DMS53 (cell line): ENCODE measurements around the gene ADGRE1.

Experiments
- DNase-seq: peaks from one replicate; lab custom pipeline; 2025; lab: John Stamatoyannopoulos, UW

The ADGRE1 gene

DNA sequence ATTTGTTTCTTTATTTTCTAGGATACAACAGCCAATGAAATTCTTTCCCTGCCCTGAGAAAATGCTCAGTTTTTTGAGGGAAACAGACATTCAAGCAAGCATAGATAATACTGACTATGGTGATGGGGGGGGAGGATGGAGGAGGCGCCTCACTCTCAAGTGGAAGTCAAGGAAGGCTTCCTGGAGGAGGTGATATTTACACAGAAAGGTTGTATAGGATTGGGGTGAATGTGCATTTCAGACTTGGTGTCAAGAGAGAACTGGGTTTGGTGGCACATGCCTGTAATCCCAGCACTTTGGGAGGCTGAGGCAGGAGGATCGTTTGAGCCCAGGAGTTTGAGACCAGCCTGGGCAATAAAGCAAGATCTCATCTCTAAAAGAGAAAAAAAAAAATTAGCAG lies 12.2 kb upstream of the ADGRE1 start:
- DNase-seq = no peak

DNA sequence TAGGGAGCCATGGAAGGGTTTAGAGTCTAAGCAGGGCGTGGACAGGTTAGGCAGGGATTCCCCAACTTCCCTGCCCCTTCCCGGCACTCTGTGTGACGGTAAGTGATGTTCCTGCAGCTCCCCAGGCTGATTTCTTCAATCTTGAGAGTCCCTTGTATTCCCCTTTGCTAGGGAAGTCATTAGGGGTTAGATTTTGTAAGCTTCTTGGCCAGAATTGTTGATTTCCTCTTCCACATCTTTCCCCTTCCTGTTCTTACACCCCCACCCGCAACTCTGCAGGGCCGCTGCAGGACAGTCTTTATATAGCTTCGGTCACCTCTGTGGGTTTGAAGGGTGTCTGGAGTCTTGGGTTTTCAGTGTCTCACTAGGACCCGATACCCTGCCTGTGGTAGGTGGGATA lies 10.6 kb upstream of the ADGRE1 start:
- no peak for DNase-seq

DNA sequence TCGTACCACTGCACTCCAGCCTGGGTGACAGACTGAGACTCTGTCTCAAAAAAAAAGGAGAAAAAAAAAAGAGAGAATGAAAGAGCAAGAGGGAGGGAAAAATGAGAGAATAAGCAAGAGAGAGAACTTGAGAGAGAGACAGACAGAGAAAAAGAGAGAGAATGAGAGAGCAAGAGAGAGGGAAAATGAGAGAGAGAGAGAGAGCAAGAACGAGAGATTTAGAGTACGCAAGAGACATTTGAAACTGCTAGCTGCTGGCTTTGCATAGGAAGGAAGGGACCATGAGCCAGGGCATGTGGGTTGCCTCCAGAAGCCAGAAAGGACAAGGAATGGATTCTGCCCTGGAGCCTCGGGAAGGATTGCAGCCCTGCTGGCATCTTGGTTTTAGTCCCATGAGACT lies 9.6 kb upstream of the ADGRE1 start:
- DNase-seq = no peak

DNA sequence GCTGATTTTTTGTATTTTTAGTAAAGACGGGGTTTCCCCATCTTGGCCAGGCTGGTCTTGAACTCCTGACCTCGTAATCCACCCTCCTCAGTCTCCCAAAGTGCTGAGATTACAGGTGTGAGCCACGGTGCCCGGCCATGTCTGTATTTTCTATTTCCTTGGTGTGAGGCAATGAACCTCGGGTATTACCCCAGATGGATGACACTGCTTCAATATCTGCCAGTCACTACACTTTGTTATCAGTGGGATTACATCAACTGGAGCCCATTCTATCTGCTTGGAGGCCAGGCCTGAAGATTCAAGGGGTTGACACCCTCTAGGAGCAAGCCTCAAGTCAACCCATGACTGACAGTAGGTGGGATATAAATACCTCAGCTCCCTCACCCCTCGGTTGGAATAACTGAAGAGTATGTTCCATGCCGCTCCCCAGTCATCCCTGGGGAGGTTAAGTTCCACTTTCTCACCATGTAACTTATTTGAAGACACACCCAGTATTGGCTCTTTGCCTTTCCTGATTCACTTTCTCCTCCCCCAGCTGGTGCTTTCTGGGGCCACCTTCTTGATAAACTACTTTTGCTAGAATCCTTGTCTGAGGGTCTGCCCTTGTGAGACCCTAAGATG lies 992 bp upstream of the ADGRE1 start:
- no peak for DNase-seq

DNA sequence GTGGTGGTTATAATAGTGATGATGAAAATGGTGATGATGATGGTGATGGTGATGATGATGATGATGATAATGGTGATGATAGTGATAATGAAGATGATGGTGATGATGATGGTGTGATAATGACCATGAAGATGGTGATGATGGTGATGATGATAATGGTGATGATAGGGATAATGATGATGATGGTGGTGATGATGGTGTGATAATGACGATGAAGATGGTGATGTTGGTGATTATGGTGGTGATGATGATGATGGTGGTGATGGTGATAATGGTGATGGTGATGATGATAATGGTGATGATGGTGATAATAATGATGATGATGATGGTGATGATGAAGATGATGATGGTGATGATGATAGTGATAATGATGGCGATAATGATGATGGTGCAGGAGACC lies 1.6 kb downstream of the ADGRE1 start:
- DNase-seq = no peak

DNA sequence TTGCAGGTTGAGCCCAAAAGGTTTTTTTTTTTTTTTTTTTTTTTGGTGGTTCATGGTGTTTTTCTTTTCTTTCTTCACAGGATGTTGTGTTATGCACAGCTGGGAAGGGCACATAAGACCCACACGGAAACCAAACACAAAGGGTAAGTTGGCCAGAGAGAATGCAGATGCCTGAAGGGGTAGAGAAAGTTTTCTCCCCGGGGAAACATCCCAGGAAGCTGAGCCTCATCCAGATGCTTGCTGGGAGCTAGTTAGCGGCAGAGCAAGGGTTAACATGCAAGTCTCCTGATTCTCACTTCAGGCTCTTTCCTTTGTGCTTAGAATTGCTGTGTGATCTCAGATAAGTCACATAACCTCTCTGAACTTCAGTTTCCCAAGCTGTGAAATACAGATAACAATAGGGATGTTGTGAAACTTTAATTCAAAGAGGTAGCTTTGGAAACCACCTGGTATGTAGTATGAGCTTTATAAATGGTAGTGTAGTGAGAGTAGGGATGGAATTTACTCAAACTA lies 3.1 kb downstream of the ADGRE1 start:
- DNase-seq = no peak

DNA sequence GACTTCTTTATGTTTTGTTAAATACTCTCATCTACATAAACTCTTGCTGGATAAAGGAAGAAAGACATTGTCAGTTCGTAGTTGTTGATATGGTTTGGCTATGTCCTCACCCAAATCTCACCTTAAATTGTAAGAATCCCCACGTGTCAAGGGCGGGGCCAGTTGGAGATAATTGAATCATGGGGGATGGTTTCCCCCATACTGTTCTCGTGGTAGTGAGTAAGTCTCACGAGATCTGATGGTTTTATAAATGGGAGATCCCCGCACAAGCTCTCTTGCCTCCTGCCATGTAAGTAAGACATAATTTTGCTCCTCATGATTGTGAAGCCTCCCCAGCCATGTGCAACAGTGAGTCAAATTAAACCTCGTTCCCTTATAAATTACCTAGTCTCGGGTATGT lies 3.6 kb downstream of the ADGRE1 start:
- no peak for DNase-seq

DNA sequence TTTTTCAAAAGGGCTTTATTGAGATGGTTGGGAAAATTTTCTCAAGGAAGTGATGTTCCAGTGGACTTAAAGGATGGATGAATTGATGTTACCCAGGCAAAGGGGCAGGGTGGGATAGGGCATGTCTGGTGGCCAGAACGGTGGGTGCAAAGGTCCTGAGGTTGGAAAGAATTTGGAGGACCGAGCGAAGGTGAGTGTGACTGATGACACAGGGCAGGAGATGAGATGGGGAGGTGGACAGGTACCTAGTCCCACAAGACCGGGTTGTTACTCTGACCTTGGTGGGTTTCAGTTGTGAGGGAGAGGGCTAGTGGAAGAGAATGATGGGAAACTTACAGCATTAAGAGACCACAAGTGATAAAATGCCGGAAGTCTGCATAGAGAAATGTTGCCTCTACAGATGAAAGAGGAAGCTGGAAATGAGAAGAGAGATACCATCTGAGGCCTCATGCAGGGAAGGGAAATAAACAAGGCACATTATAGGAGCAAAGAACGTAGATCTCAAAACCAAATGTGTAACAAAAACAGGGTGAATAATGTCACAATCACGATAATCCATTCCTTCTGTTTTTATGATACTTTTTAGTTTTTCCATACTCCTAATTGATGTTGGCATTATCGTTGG lies 4.5 kb downstream of the ADGRE1 start:
- no peak for DNase-seq

DNA sequence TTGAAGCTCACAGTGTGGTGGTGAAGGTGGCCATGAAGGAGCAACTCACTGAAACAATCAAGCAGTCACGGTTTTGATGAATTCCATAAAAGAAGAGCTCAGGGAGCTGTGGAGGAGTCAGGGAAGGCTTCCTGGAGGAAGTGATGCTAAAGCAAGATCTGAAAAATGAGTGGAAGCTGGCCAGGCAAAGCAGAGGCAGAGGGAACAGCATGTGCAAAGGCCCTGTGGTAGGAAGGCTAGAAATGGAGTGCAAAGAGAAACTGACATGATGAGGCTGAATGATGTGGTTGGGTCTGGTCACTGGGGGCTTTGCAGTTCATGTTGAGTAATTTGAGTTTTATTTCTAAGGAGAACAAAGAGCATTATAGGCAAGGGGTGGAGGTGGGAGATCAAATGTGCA lies 6.9 kb downstream of the ADGRE1 start:
- DNase-seq = no peak

DNA sequence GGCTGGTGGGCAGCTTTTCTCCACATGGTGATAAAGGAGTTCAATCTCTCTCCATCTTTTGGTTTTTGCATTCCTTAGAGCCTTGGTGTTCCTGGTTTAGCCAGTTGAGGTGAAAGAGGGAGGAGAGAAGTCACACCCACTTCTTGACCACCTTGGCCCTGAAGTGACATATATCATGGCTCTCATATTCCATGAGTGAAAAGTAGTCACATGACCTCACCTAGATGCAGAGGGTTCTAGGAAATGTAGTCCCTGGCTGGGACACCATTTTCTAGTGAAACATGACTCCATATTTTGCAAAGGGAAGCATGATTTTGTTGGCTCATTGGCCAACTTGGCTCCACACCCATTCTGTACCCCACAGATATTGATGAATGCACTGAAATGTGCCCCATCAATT lies 16.1 kb downstream of the ADGRE1 start:
- no peak for DNase-seq

DNA sequence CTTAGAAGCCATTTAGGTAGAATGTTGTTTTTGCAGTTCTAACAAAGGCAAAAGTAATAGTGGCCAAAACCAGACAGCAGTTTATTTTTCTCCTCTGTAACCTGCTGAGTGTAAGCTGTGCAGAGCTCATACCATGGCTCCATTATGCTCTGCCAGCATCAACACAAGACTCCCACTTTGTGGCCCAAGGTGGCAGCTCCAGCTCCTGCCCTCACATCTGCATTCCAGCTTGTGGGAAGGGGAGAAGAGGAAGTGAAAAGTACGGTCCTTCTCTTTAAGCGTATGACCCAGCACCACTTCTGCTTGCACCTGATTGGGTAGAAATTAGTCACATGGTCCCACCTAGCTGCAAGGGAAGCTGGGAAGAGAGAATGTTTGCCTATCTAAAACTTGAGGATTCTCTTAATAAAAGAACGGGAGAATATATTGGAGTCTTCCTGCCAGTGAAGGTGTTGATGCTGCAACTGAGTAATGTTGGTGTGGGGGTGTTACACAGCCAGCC lies 19.2 kb downstream of the ADGRE1 start:
- DNase-seq = no peak

DNA sequence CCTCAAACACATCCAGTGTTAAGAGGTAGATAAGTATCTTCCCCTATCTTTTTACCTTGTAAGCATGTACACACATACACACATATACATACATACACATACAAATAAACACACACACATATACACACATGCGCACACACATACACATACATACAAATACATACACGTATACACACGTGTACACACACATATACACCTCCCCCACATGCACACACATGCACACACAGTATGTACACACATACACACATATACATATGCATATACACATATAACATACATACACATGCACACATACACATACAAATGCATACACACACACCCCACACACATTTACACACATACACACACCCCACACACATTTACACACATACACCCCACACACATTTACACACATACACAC lies 24.1 kb downstream of the ADGRE1 start:
- DNase-seq = no peak

DNA sequence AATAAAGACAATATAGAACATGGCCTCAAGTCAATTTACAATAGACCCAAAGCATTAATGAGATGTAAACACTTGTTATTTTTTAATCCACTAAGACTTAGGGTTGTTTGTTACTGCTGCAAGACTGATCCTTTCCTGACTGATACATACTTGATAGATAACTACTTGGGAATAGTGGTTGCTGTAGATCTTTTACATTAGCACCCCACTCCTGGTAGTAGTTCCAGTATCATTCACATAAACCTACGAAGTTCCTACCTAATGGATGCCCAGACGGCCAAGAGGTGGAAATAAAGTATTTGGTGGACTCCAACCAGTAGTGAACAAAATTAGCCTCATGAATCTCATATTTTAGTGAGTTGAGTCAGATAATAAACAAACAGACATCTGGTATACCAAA lies 26.9 kb downstream of the ADGRE1 start:
- DNase-seq = no peak

DNA sequence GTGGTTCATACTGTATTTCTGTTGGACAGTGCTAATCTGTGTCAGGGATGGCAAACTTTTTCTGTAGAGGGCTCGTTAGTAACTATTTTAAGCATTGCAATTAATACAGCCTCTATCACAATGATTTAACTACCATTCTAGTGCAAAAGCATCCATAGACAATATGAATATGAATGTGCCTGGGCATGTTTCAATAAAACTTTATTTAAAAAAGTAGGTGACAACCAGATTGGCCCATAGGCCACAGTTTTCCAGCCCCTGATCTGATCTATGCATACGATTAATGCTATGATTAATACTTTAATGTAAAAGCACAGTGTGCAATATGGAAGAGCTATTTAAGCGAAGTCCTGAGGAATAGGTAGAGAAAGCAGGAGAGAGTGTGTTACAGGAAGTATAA lies 29.6 kb downstream of the ADGRE1 start:
- no peak for DNase-seq

DNA sequence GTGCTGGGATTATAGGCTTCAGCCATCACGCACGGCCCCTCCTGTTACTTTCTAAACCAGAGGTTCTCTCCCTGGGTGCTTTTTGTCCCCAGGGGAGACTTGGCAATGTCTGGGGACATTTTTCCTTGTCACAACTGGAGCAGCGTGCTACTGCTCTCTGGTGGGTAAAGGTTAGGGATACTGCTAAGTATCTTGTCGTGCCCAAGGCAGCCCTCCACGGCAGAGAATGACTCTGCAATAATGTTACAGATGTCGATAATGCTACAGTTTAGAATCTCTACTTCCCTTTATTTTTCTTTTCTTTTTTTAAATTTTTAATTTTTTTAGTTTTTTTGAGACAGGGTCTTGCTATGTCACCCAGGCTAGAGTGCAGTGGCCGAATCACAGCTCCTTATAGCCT lies 38.0 kb downstream of the ADGRE1 start:
- DNase-seq = no peak

DNA sequence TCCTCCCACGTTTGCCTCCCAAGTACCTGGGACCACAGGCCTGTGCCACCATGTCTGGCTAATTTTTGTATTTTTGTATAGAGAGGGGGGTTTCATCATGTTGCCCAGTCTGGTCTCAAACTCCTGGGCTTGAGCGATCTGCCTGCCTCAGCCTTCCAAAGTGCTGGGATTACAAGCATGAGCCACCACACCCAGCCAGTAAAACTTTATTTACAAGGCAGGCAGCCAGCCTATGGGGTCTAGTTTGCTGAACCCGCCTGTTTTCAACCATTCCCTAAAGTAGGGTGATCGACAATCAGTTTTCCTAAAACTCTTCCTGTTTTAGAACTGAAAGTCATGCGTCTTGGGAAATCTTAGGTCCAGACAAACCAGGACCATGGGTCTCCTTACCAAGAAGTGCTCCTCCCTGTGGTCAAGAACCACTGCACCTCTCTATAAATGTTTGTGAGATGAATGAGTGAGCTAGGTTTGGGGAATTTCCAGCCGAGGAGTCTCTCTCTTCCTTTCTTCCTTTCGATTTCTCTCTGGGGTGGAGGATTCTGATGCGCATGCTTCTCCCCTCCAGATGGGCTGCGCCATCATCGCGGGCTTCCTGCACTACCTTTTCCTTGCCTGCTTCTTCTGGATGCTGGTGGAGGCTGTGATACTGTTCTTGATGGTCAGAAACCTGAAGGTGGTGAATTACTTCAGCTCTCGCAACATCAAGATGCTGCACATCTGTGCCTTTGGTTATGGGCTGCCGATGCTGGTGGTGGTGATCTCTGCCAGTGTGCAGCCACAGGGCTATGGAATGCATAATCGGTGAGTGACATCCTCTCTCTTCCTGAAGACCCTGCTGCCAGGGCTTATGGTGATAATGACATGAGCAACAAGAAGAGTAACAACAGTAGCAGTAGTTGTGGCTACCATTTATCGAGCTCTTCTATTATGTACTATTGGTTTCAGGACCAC lies 38.7 kb downstream of the ADGRE1 start:
- DNase-seq = no peak

DNA sequence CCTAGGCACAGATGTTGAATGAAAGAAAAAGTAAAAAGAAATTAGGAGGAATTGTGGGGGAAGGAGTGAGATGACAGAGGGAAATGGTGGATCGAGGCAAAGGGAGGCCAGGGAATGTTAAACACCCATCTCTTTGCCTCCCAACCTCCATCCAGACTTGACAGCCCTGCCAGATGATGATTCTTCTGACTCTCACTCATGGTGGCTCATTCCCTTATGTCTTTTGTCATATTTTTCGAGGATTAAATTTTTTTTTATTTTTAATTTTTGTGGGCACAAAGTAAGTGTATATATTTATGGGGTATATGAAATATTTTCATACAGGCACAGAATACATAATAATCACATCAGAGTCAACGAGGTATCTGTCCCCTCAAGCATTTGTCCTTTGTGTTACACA lies 42.8 kb downstream of the ADGRE1 start:
- no peak for DNase-seq

DNA sequence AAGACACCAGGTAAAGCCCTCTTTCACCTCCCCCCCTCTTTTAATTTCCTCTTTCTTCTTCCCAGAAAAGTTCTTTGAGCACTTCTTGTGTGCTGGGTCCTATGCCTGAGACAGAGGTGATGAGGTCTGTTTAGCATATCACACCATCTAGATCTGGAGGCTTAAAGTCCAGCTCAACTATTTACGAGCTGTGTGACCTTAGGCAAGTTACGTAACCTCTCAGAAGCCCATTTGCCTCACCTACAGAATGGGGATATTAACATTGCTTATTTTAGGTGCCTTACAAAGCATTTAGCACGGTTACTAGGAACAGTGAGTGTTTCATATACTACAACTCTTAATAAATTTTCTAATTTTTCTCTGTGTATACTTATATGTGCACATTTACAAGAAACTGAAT lies 47.7 kb downstream of the ADGRE1 start:
- DNase-seq = no peak

DNA sequence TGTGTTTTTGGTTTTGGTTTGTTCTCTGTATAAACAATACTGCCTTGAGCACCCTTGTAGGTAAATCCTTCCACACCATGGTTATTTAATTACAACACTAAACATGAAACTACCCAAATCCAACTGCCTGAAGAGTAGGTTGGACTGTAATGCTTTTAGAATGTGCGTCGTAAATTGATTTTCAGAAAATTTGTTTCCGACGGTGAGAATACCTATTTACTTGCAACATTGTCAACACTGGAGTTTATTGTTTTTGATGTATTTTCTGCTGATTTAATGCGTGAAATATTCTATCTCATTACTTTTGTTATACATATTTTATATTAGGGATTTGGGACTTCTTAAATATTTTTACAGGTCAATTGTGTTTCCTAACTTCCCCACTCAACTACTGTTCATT lies 48.2 kb downstream of the ADGRE1 start:
- no peak for DNase-seq

DNA sequence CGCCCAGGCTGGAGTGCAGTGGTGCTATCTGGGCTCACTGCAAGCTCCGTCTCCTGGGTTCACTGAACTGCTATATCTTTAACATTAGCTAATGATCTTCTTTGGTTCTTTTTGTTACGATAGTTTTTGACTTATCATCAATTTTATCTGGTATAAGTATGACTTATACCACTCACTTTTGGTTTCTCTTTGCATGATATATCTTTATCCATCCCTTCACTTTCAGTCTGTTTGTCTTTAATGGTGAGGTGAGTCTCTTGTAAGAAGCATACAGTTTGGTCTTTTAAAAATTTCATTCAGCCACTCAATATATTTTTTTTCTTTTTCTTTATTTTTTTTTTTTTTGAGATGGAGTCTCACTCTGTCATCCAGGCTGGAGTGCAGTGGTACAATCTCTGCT lies 58.4 kb downstream of the ADGRE1 start:
- DNase-seq = no peak

DNA sequence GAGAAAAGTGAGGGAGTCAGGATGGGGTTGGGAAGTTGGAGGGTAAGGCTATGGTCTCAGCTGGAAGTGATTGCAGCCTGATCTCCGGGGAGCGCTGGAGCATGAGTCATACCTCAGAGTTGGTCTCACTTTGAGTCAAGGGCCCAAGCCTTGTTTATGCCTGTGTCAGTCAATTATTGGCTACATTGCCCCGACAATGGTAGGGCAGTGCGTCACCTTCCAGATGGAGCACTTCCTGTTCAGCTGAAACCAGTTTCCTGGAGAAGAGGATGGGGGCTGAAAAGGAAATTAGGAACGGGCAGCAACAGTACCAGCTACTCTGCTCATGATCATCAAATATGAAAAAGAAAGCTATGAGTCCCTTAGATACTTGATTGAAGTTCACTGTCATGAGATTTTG lies 60.4 kb downstream of the ADGRE1 start:
- peak; percentile 14 for DNase-seq

DNA sequence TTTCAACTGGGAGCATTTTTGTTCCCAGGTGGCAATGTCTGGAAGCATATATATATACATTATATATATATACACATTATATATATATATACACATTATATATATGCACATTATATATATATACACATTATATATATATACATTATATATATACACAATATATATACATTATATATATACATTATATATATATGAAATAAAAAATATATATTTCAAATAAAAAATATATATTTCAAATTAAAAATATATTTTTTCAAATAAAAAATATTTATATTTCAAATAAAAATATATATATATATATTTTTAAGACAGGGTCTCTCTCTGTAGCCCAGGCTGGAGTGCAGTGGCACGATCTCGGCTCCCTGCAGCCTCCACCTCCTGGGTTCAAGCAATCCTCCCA lies 61.5 kb downstream of the ADGRE1 start:
- DNase-seq = no peak

DNA sequence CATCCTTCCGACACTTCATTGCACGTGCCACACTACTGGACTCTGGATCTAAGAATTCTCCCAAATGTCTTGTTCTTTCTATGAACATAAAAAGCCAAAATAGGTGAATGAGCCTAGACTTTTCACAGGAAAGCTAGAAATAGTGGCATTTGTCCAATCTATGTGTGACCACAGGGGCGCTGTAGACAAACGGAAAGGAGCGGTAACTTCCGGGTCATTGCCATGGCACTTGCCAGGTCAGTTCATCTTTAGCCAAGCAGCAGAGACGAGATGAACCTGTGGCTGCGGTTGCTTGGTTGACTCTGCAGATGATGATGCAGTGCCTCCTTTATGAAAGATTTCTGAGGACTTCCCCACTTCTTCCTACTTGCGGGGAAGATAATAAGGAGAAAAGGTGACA lies 65.6 kb downstream of the ADGRE1 start:
- DNase-seq = peak; percentile 8
